K562 (cell line): Measurements from ENCODE around the gene N4BP2. TPM values are rescaled to one million over a fixed set of nuclear protein-coding genes. Genes with fewer than 3 reads are reported as not detected.

ENCODE experiments used
- ATAC-seq: fragments of 200-7000 bp; cut with Tn5 transposase; 3 replicates; pipeline ENCODE4 v1.9.1; 2020; ENCODE audit warnings: moderate library complexity
- BruUV-seq: library from RNA; stranded (reverse); fragments of 400-500 nt; replicated peaks from 2 replicates; lab custom pipeline; 2021; lab: Mats Ljungman, UMichigan
- CTCF ChIA-PET: fragments of 300-600 bp; formaldehyde crosslinking; extraction: SDS; loops from one replicate; lab custom pipeline; 2021; ENCODE audit warnings: low intra/inter-chr PET ratio; lab: Yijun Ruan, JAX
- POLR2A ChIA-PET: fragments of 300-600, 350-650 bp; sonication (Branson Sonifier 250); formaldehyde crosslinking; extraction: SDS; loops from one replicate; lab custom pipeline; 2021; ENCODE audit warnings: antibody characterized with exemption, inconsistent platforms; lab: Yijun Ruan, JAX
- DNase-seq, 4 experiments: peaks; one replicate each; pipeline versions ENCODE4 v3.0.0 to v3.0.0-alpha.2; 2011 to 2018; ENCODE audit warnings: low spot score in 3 of 4, mixed read lengths in 3 of 4; ENCODE audit errors: extremely low read depth in 1 of 4
- FAIRE-seq: peaks from 2 replicates; lab custom pipeline; 2011; peaks lifted over from hg19 to GRCh38; lab: Jason Lieb, UNC
- H2AFZ ChIP-seq: 2 replicates; pipeline ENCODE4 v1.6.0; 2011; ENCODE audit warnings: low read depth, low read length, control low read depth, inconsistent platforms
- H3K27ac ChIP-seq: fragments of 200-600 bp; 3 replicates; pipeline ENCODE4 v1.8.0; 2011; ENCODE audit warnings: low read depth, mild to moderate bottlenecking, control low read depth, inconsistent platforms, low read length, moderate library complexity, mixed read lengths; ENCODE audit errors: extremely low read depth
- H3K27me3 ChIP-seq, 2 experiments: fragments of 300-600 bp in 1 of 2; 2 replicates in 1 of 2; 3 replicates in 1 of 2; pipeline versions ENCODE4 v1.6.0 to v1.8.0; 2011; ENCODE audit warnings: inconsistent platforms in 2 of 2, low read length in 2 of 2, mild to moderate bottlenecking in 1 of 2, mixed read lengths in 1 of 2, moderate library complexity in 1 of 2; ENCODE audit not compliant: control insufficient read depth in 2 of 2, insufficient read depth in 2 of 2
- H3K36me3 ChIP-seq: fragments of 300-600 bp; 3 replicates; pipeline ENCODE4 v1.8.0; 2011; ENCODE audit warnings: mild to moderate bottlenecking, low read length, inconsistent platforms; ENCODE audit not compliant: control insufficient read depth, insufficient read depth
- H3K4me1 ChIP-seq, 2 experiments: fragments of 200-600 bp in 1 of 2; replicated peaks in 1 of 2; 2 replicates in 1 of 2; 3 replicates in 1 of 2; pipeline versions ENCODE4 v1.5.1 to v1.8.0; 2011; ENCODE audit warnings: inconsistent platforms in 2 of 2, low read length in 2 of 2, mild to moderate bottlenecking in 1 of 2, mixed read lengths in 1 of 2, moderate library complexity in 1 of 2; ENCODE audit not compliant: control insufficient read depth in 2 of 2, insufficient read depth in 2 of 2
- H3K4me2 ChIP-seq: 2 replicates; pipeline ENCODE4 v1.6.1; 2011; ENCODE audit warnings: low read length, control low read depth, inconsistent platforms, mixed read lengths; ENCODE audit not compliant: insufficient read depth
- H3K4me3 ChIP-seq: fragments of 200-600 bp; sonication (generic), shearing (Covaris generic); 2 replicates; pipeline ENCODE4 v1.5.1; 2016; ENCODE audit warnings: control low read depth, inconsistent platforms
- H3K79me2 ChIP-seq: fragments of 200-600 bp; 3 replicates; pipeline ENCODE4 v1.8.0; 2011; ENCODE audit warnings: low read length, inconsistent platforms; ENCODE audit not compliant: control insufficient read depth, insufficient read depth
- H3K9ac ChIP-seq, 2 experiments: 2 replicates each; pipeline versions ENCODE4 v1.6.0 to v1.6.1; 2011; ENCODE audit warnings: low read depth in 2 of 2, low read length in 2 of 2, control low read depth in 1 of 2, inconsistent platforms in 1 of 2, mild to moderate bottlenecking in 1 of 2, mixed read lengths in 1 of 2; ENCODE audit not compliant: insufficient read depth in 1 of 2
- H3K9me1 ChIP-seq: one replicate; pipeline ENCODE4 v1.6.0; 2011; ENCODE audit warnings: inconsistent platforms, mild to moderate bottlenecking, low read length, moderate library complexity; ENCODE audit not compliant: control insufficient read depth, insufficient read depth
- H3K9me3 ChIP-seq: replicated peaks from 2 replicates; pipeline ENCODE4 v1.5.1; 2011; ENCODE audit warnings: low read depth, low read length, inconsistent platforms; ENCODE audit not compliant: control insufficient read depth, insufficient read depth
- H4K20me1 ChIP-seq: replicated peaks from 2 replicates; pipeline ENCODE4 v1.6.1; 2011; ENCODE audit warnings: low read length, inconsistent platforms, mixed read lengths; ENCODE audit not compliant: control insufficient read depth, insufficient read depth
- EHMT2 ChIP-seq: fragments of 450-650 bp; IDR thresholded peaks from 2 replicates; pipeline ENCODE4 v1.6.1; 2018; ENCODE audit warnings: antibody characterized with exemption
- ETV1 ChIP-seq: fragments of 450-650 bp; conservative IDR thresholded peaks from 2 replicates; pipeline ENCODE4 v1.6.1; 2016; ENCODE audit warnings: missing genetic modification characterization, control low read depth, low read depth, missing compliant biosample characterization
- FOXM1 ChIP-seq, 2 experiments: fragments of 450-650 bp in 1 of 2; sonication (generic) in 1 of 2; formaldehyde crosslinking in 1 of 2; IDR thresholded peaks; 2 replicates each; pipeline versions ENCODE4 v1.6.1 to v1.9.0; 2017 to 2022; ENCODE audit warnings: low read depth in 2 of 2, mild to moderate bottlenecking in 2 of 2, missing genetic modification reagents in 1 of 2, moderate library complexity in 1 of 2
- HMG20A ChIP-seq: fragments of 450-650 bp; formaldehyde crosslinking; conservative IDR thresholded peaks from 2 replicates; pipeline ENCODE4 v1.4.0; 2020; ENCODE audit warnings: mild to moderate bottlenecking, mixed read lengths
- IRF9 ChIP-seq: fragments of 450-650 bp; IDR thresholded peaks from 2 replicates; pipeline ENCODE4 v1.6.1; 2016; ENCODE audit warnings: missing biosample characterization, missing genetic modification characterization
- NUFIP1 ChIP-seq: fragments of 450-650 bp; IDR thresholded peaks from 2 replicates; pipeline ENCODE4 v1.6.1; 2018; ENCODE audit not compliant: partially characterized antibody
- POLR2G ChIP-seq: fragments of 200-400 bp; formaldehyde crosslinking; IDR thresholded peaks from 2 replicates; pipeline ENCODE4 v1.6.1; 2017; ENCODE audit warnings: low read depth, mild to moderate bottlenecking, antibody characterized with exemption, low read length, moderate library complexity
- SFPQ ChIP-seq: fragments of 200-400 bp; formaldehyde crosslinking; IDR thresholded peaks from 2 replicates; pipeline ENCODE4 v1.6.1; 2017; ENCODE audit warnings: mild to moderate bottlenecking, low read depth, low read length, moderate library complexity
- SMC3 ChIP-seq: conservative IDR thresholded peaks from 2 replicates; pipeline ENCODE4 v1.6.1; 2011; ENCODE audit warnings: low read depth, low read length, improper control_type of control experiment; ENCODE audit not compliant: insufficient read depth
- ZNF232 ChIP-seq: sonication (generic); formaldehyde crosslinking; IDR thresholded peaks from 2 replicates; pipeline ENCODE4 v1.8.0; 2022; ENCODE audit warnings: mild to moderate bottlenecking, missing genetic modification reagents
- ZNF551 ChIP-seq: fragments of 250-450 bp; sonication (Bioruptor Pico); IDR thresholded peaks from 2 replicates; pipeline ENCODE4 v1.5.0; 2021; ENCODE audit warnings: mild to moderate bottlenecking, moderate library complexity
- ZNF695 ChIP-seq: fragments of 450-650 bp; formaldehyde crosslinking; IDR thresholded peaks from 2 replicates; pipeline ENCODE4 v1.4.0; 2020; ENCODE audit warnings: mild to moderate bottlenecking, moderate library complexity
- WGBS: fragments of 100-300 bp; shearing (Covaris generic); methylation state at CpG from one replicate; pipeline ENCODE4 v1.1.6; 2016; ENCODE audit warnings: low coverage, mixed read lengths; ENCODE audit not compliant: insufficient coverage; ENCODE audit errors: missing lambda C conversion rate; 5-methylcytosine and 5-hydroxymethylcytosine counted together
- in situ Hi-C: fragments of 300-500 bp; cut with MboI; formaldehyde crosslinking; loops from 4 replicates; pipeline ENCODE4 v1.15.0; 2018; ENCODE audit warnings: inconsistent platforms, mixed read lengths
- intact Hi-C: fragments of 100-400 bp; cut with micrococcal nuclease; formaldehyde crosslinking; loops from 2 replicates; pipeline ENCODE4 v1.14.2; 2022
- polyA plus RNA-seq, 8 experiments: library from polyadenylated mRNA; depleted of rRNA in 4 of 8; stranded (reverse) in 5 of 8; unstranded in 3 of 8; fragments of >200 nt; fragmentation: Nextera tagmentation in 2 of 8; fragmentation: Illumina TruSeq in 1 of 8; extraction: Ambion mirVana in 2 of 8; extraction: Trizol in 1 of 8; gene quantifications; 2 replicates each; pipeline versions ENCODE4 v1.2.1 to v1.2.3, GENCODE V29; 2011 to 2014; ENCODE audit warnings: inconsistent platforms in 1 of 8, missing spikeins in 1 of 8
- total RNA-seq, 7 experiments: library from RNA; depleted of rRNA in 6 of 7; stranded (reverse); fragments of >200 nt in 6 of 7; fragmentation: Illumina TruSeq in 2 of 7; extraction: Trizol in 2 of 7; gene quantifications; 2 replicates each; pipeline versions ENCODE4 v1.2.1 to v1.2.3, GENCODE V29; 2011 to 2021; ENCODE audit warnings: low replicate concordance in 1 of 7

Gene N4BP2
- total and polyA plus RNA-seq, 9 of the 15 experiments (the other 6 are each of a cell fraction or from before 2014, with no cell fraction given) = 2.7 to 12.6 (median 7.6) TPM

- ATAC-seq (no peak), FAIRE-seq (no peak), DNase-seq (no peak)
- no peak overlapping the region for H3K4me3 ChIP-seq
- H4K20me1 ChIP-seq = no peaks in the 10 kb centered on the region
- H3K27ac ChIP-seq = no peak overlapping the region
- H3K9me3 ChIP-seq = no peaks in the 10 kb centered on the region
- POLR2A ChIA-PET = interaction anchor here (1.1 to 1.2 kb wide), 3 partner anchors 9 to 24 kb away, joined by 3 to 4 read pairs (median 3); no protein-coding TSS in a partner anchor
- no peaks in the 10 kb centered on the region for H3K9me1 ChIP-seq
- H3K4me1 ChIP-seq = peaks cover 0 to 4% of the 10 kb centered on the region in 2 experiments; a peak in 1 of 5 replicates
- H2AFZ ChIP-seq = no peak overlapping the region
- in situ Hi-C loops = no loop called here
- intact Hi-C loops = no loop called here
- H3K27me3 ChIP-seq = no peaks in the 10 kb centered on the region
- WGBS = 73% methylated on average over 5 of the region's 5 CpGs
- no peaks in the 10 kb centered on the region for H3K79me2 ChIP-seq
- TF ChIP-seq SMC3 = no peak
- TF ChIP-seq NUFIP1 = no peak
- TF ChIP-seq SFPQ = no peak
- no peak for TF ChIP-seq IRF9 (tag)
- TF ChIP-seq HMG20A = no peak
- TF ChIP-seq POLR2G = no peak
- no peak for TF ChIP-seq EHMT2
- TF ChIP-seq ZNF551 = no peak
- TF ChIP-seq FOXM1 (IDR thresholded peaks at IDR 0.05; ENCODE audit: low read depth) = no peak
- no peak for TF ChIP-seq FOXM1 (CRISPR knock-in tag; IDR thresholded peaks at IDR 0.05; ENCODE audit: low read depth)
- no peak for TF ChIP-seq ETV1 (tag)
- no peak for TF ChIP-seq ZNF232 (CRISPR knock-in tag)
- TF ChIP-seq ZNF695 = no peak
- H3K36me3 ChIP-seq = no peaks in the 10 kb centered on the region
- CTCF ChIA-PET = no interaction called here
- H3K9ac ChIP-seq = no peak overlapping the region
- H3K4me2 ChIP-seq = no peak overlapping the region
- BruUV-seq = no TSS peak
Observed at GRCh38 chr4:40185830-40186664, 129.4 kb downstream of the N4BP2 start.
